HS-27A (cell line): ENCODE measurements around the gene KRTAP10-9.
"Not testable (repeated sequence)": the region's sequence is repeated elsewhere in the genome, so short reads cannot be mapped to it uniquely, and the experiment has no call there.

Source experiments
- DNase-seq: peaks from one replicate; pipeline ENCODE4 v3.0.0-alpha.2; 2012; ENCODE audit warnings: low read depth, missing footprints

The KRTAP10-9 gene

GRCh38 chr21:44596068-44596725 lies 30.7 kb upstream of the KRTAP10-9 start:
- no peak for DNase-seq

GRCh38 chr21:44598061-44598460 lies 28.8 kb upstream of the KRTAP10-9 start:
- no peak for DNase-seq

- DNase-seq = no peak
Measured at GRCh38 chr21:44599264-44600029, 27.4 kb upstream of the KRTAP10-9 start.

- not testable (repeated sequence) for DNase-seq
Measured at GRCh38 chr21:44600118-44600978, 26.5 kb upstream of the KRTAP10-9 start, which contains the start of gene KRTAP10-7. Gene KRTAP10-7, plus strand, starts transcription at chr21:44600597. Its CDS starts 25 bp downstream, at chr21:44600622.

GRCh38 chr21:44601091-44601490 lies 25.8 kb upstream of the KRTAP10-9 start:
- not testable (repeated sequence) for DNase-seq

GRCh38 chr21:44601596-44602462 lies 25.1 kb upstream of the KRTAP10-9 start:
- no peak for DNase-seq

GRCh38 chr21:44602463-44602850 lies 24.4 kb upstream of the KRTAP10-9 start:
- DNase-seq = no peak

GRCh38 chr21:44603109-44603875 lies 23.6 kb upstream of the KRTAP10-9 start:
- DNase-seq = no peak

GRCh38 chr21:44603911-44604310 lies 23.0 kb upstream of the KRTAP10-9 start:
- no peak for DNase-seq

- DNase-seq = no peak
Measured at GRCh38 chr21:44606495-44606894, 20.4 kb upstream of the KRTAP10-9 start.

GRCh38 chr21:44609193-44609592 lies 17.7 kb upstream of the KRTAP10-9 start:
- no peak for DNase-seq

- not testable (repeated sequence) for DNase-seq
Measured at GRCh38 chr21:44610157-44610843, 16.6 kb upstream of the KRTAP10-9 start.

- DNase-seq = no peak
Measured at GRCh38 chr21:44611551-44611950, 15.3 kb upstream of the KRTAP10-9 start.

GRCh38 chr21:44612029-44612486 lies 14.8 kb upstream of the KRTAP10-9 start, which contains the start of gene KRTAP10-8:
Gene KRTAP10-8, plus strand, starts transcription at chr21:44612079. Its CDS starts 22 bp downstream, at chr21:44612101.
- no peak for DNase-seq

GRCh38 chr21:44612669-44613229 lies 14.1 kb upstream of the KRTAP10-9 start:
- no peak for DNase-seq

- DNase-seq = no peak
Measured at GRCh38 chr21:44613386-44614155, 13.3 kb upstream of the KRTAP10-9 start.

GRCh38 chr21:44614161-44614631 lies 12.7 kb upstream of the KRTAP10-9 start:
- no peak for DNase-seq

GRCh38 chr21:44614961-44615391 lies 11.9 kb upstream of the KRTAP10-9 start:
- DNase-seq = no peak
